Activated CD4-positive, CD25-positive, alpha-beta regulatory T cell treated with anti-CD3 and anti-CD28 coated beads, Interleukin-2, amount 50 U/mL, for 72 hours (primary cell): ENCODE data around the gene C22orf31.
"Not testable (repeated sequence)": the region's sequence is repeated elsewhere in the genome, so short reads cannot be mapped to it uniquely, and the experiment has no call there.

Experiments
- DNase-seq: peaks from one replicate; pipeline ENCODE4 v3.0.0; 2021

The C22orf31 gene

GRCh38 chr22:29053048-29053702, 8.5 kb downstream of the C22orf31 start:
- no peak for DNase-seq

GRCh38 chr22:29050457-29050856, 11.2 kb downstream of the C22orf31 start:
- DNase-seq, result no peak

- DNase-seq, result no peak
Measured at GRCh38 chr22:29049655-29050263, 11.9 kb downstream of the C22orf31 start.

GRCh38 chr22:29048822-29049654, 12.6 kb downstream of the C22orf31 start:
- DNase-seq, result no peak

- DNase-seq, result no peak
Measured at GRCh38 chr22:29044657-29045176, 16.9 kb downstream of the C22orf31 start.

- DNase-seq, result no peak
Measured at GRCh38 chr22:29043906-29044575, 17.6 kb downstream of the C22orf31 start.

GRCh38 chr22:29041408-29041807, 20.2 kb downstream of the C22orf31 start:
- no peak for DNase-seq

GRCh38 chr22:29040385-29041275, 21.0 kb downstream of the C22orf31 start:
- peak; percentile 54 for DNase-seq

GRCh38 chr22:29039684-29040083, 21.9 kb downstream of the C22orf31 start:
- DNase-seq, result not testable (repeated sequence)

- DNase-seq, result no peak
Measured at GRCh38 chr22:29039148-29039547, 22.5 kb downstream of the C22orf31 start.

- no peak for DNase-seq
Measured at GRCh38 chr22:29037340-29037932, 24.2 kb downstream of the C22orf31 start.

- no peak for DNase-seq
Measured at GRCh38 chr22:29032584-29032983, 29.0 kb downstream of the C22orf31 start.

- DNase-seq, result no peak
Measured at GRCh38 chr22:29032014-29032475, 29.6 kb downstream of the C22orf31 start.

GRCh38 chr22:29031227-29032011, 30.2 kb downstream of the C22orf31 start:
- no peak for DNase-seq

GRCh38 chr22:29030618-29031226, 30.9 kb downstream of the C22orf31 start:
- DNase-seq, result no peak

- no peak for DNase-seq
Measured at GRCh38 chr22:29030016-29030617, 31.5 kb downstream of the C22orf31 start.

- no peak for DNase-seq
Measured at GRCh38 chr22:29029202-29030000, 32.2 kb downstream of the C22orf31 start.

GRCh38 chr22:29028468-29028867, 33.2 kb downstream of the C22orf31 start:
- no peak for DNase-seq

- no peak for DNase-seq
Measured at GRCh38 chr22:29026579-29026978, 35.1 kb downstream of the C22orf31 start.
